GM19240 (cell line): ENCODE measurements around the gene DNASE1.

ENCODE experiments used
- DNase-seq: peaks from one replicate; pipeline ENCODE4 v3.0.0; 2011; ENCODE audit warnings: low spot score; ENCODE audit not compliant: insufficient read length

Gene DNASE1

GRCh38 chr16:3662601-3663000 is 8.1 kb downstream of the DNASE1 start:
- DNase-seq, result no peak

- no peak for DNase-seq
These were observed 9.9 kb downstream of the DNASE1 start for GRCh38 chr16:3664187-3664896.

GRCh38 chr16:3665508-3665907 is 11.0 kb downstream of the DNASE1 start:
- no peak for DNase-seq

GRCh38 chr16:3668626-3669025 is 14.1 kb downstream of the DNASE1 start:
- DNase-seq, result no peak

GRCh38 chr16:3669082-3669481 is 14.6 kb downstream of the DNASE1 start:
- no peak for DNase-seq

- no peak for DNase-seq
These were observed 16.2 kb downstream of the DNASE1 start for GRCh38 chr16:3670711-3671110.

- DNase-seq, result no peak
These were observed 16.9 kb downstream of the DNASE1 start for GRCh38 chr16:3671424-3671823.

GRCh38 chr16:3672571-3673041 is 18.1 kb downstream of the DNASE1 start:
- DNase-seq, result no peak

- DNase-seq, result no peak
These were observed 18.7 kb downstream of the DNASE1 start for GRCh38 chr16:3673201-3673600.

- no peak for DNase-seq
These were observed 19.3 kb downstream of the DNASE1 start for GRCh38 chr16:3673676-3674377.

GRCh38 chr16:3674513-3675295 is 20.2 kb downstream of the DNASE1 start:
- DNase-seq, result no peak

GRCh38 chr16:3675601-3676130 is 21.2 kb downstream of the DNASE1 start:
- DNase-seq, result no peak

GRCh38 chr16:3677994-3678393 is 23.5 kb downstream of the DNASE1 start:
- no peak for DNase-seq

GRCh38 chr16:3681206-3681605 is 26.7 kb downstream of the DNASE1 start:
- no peak for DNase-seq

GRCh38 chr16:3687021-3687420 is 32.5 kb downstream of the DNASE1 start:
- no peak for DNase-seq

- DNase-seq, result no peak
These were observed 33.3 kb downstream of the DNASE1 start for GRCh38 chr16:3687792-3688191.

- no peak for DNase-seq
These were observed 35.2 kb downstream of the DNASE1 start for GRCh38 chr16:3689731-3690130.

- DNase-seq, result peak; percentile 80
These were observed 36.0 kb downstream of the DNASE1 start for GRCh38 chr16:3690470-3690928.

- DNase-seq, result no peak
These were observed 36.7 kb downstream of the DNASE1 start for GRCh38 chr16:3690980-3691720.

- DNase-seq, result no peak
These were observed 37.3 kb downstream of the DNASE1 start for GRCh38 chr16:3691761-3692160.

GRCh38 chr16:3694051-3694450 is 39.6 kb downstream of the DNASE1 start:
- no peak for DNase-seq
